GM20000 (cell line): ENCODE data around the gene TBC1D3B.
A peak's percentile ranks its signal among the peaks of the same experiment; 100 is the strongest.
"Not testable (repeated sequence)": the region's sequence is repeated elsewhere in the genome, so short reads cannot be mapped to it uniquely, and the experiment has no call there.

Experiments
- DNase-seq: peaks from one replicate; pipeline ENCODE4 v3.0.0; 2012; ENCODE audit warnings: low spot score
- TF ChIP-seq, protein P1 (sequence below): IDR thresholded peaks from 2 replicates; pipeline ENCODE4 v1.5.1; 2012; ENCODE audit warnings: mild to moderate bottlenecking, control low read depth; ENCODE audit errors: extremely low read depth, missing control alignments

Gene TBC1D3B

DNA sequence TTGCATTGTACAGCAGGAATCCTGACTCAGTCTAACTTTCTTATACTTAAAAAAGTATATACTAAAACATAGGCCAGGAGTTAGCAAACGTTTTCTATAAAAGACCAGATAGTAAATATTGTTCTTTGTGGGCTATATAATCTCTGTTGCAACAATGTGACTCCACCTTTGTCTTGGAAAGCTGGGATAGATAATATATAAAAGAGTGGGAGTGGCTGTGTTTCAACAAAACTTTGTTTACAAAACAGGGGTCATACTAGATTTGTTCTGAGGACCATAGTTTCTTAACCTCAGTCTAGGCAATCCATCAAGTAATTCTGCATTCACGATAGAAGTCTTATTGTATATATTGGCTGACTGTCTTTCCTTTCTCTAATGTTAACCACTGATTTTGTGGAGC lies 9.0 kb upstream of the TBC1D3B start:
- TF ChIP-seq, protein P1, sequence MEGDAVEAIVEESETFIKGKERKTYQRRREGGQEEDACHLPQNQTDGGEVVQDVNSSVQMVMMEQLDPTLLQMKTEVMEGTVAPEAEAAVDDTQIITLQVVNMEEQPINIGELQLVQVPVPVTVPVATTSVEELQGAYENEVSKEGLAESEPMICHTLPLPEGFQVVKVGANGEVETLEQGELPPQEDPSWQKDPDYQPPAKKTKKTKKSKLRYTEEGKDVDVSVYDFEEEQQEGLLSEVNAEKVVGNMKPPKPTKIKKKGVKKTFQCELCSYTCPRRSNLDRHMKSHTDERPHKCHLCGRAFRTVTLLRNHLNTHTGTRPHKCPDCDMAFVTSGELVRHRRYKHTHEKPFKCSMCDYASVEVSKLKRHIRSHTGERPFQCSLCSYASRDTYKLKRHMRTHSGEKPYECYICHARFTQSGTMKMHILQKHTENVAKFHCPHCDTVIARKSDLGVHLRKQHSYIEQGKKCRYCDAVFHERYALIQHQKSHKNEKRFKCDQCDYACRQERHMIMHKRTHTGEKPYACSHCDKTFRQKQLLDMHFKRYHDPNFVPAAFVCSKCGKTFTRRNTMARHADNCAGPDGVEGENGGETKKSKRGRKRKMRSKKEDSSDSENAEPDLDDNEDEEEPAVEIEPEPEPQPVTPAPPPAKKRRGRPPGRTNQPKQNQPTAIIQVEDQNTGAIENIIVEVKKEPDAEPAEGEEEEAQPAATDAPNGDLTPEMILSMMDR, result no peak
- no peak for DNase-seq

DNA sequence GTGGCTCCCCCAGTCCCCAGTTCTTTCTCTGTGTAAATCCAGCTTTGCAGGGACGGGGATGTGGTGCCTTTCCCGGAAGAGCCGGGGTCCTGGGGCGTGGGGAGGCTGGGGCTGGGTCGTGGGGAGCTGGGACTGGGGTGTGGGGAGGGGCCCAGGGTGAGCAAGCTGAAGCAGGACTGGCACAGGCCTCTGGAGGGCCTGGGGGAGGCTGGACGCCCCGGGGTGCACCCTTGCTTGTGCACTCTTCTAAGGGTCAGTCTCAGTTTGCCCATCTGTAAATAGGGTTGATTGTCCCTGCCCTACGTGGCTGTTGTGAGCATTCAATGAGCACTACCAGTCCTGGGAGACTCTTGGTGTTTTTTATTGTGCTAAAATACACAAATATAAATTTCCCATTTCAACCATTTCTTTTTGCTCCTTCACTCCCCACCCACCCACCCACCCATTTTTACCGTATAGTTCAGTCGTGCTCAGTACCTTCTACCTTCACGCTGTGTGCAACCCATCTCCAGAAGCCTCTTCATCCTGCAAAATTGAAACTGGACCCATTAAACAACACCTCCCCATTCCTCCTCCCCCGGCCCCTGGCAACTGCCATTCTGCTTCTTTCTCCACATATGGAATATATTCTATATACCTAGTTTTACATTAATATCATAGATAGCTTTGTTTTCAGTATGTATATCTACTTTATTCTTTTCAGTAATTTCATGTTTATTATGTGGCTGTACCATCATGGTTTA lies 7.8 kb upstream of the TBC1D3B start:
- DNase-seq, result no peak

GRCh38 chr17:36183001-36183971 lies 6.8 kb upstream of the TBC1D3B start:
- TF ChIP-seq, protein P1, result no peak
- peak; percentile 62 for DNase-seq

More for the DNA sequence above, 7.8 kb upstream of the TBC1D3B start:
- TF ChIP-seq, protein P1, result no peak

DNA sequence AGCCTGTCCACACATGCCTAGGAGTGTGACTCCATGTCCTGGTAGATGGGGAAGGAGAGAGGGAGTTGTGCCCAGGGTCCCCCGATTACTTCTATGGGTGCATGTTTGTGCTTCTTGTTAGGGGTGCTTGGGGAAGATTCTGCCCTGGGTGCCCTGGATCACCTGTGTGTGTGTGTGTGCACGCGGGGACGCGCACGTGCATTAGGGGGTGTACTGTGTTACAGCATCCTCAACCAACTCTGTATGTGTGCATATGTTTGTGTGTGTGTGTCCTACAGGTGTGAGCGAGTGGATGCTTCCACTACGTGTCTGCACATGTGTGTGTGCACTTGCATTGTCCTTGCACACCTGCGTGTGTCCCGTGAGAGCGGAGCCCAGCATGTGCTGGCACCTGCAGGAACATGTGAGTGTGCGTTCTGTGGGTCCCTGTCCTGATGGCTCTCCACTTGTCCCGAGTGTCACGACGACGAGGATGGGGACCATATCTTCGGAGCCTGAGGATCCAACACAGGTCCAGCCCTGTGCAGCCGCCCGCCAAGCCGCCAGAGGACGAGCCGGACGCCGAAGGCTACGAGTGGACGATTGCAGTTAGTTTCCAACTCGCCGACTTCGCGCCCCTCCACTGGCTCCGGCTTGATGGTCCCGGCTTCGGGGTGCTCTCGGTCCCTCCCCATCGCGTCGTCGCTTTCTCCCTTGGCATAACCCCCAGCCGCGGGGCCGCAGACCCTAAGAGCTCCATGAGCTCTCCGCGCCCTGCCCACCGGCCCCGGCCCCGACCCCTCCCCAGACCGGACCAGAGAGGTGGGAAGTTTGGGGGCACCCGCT lies 6.0 kb upstream of the TBC1D3B start:
- no peak for DNase-seq
- TF ChIP-seq, protein P1, result no peak

- DNase-seq, result not testable (repeated sequence)
Observed at GRCh38 chr17:36181446-36182175, 5.2 kb upstream of the TBC1D3B start.

DNA sequence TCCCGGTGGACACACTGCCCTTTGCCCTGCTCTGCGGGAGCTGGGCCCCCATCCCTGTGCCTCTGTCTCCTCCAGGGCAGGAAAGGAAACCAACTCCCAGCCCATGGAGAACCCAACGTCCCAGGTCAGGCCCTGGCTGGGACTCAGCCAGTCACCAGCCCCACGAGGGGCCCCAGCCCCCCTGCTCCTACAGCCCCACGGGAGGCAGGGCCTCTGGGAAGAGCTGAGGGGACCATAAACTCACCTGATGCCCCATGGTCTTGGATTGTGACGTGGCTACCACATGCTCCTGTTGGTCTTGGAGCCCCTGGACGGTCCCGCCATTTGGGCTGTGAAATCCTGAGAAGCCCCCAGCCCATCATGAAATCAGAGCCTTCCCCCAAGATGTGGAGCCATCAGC lies 7.6 kb downstream of the TBC1D3B start:
- DNase-seq, result not testable (repeated sequence)

DNA sequence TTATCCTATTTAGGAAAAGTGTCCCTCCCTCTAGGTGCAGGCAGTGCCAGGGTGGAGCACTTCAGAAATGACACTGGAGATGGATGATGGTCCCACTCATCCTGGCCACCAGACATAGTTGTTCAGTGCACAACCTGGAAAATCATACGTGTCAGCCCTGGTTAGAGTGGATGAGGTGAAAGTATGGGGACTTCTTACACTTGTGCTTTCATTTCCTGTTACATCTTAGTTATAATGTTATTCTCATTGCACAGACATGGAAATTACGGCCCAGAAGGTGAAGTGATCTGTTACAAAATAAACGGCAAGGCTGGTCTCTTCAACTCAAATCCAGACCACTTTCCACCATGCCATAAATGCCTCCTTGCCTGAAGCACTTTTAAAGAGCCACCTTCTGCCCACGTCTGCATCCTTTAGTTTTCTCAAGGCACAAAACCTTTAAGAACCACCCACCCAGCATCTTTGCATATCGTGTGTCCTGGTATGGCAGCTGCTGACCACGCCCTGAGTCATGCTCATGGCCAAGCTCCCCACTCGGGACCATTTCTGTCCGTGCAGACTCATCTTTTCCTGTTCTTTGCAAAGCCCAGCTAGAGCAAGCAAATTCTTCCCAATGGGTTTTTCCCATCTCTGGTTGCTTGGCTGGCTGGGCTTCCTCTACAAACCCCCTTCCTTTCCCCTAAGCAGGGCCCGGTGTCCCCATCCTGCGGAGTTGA lies 22.4 kb downstream of the TBC1D3B start:
- TF ChIP-seq, protein P1, result no peak
- no peak for DNase-seq
